GM21576 (cell line): ENCODE measurements around the gene MNT.
"Not testable (repeated sequence)": the region's sequence is repeated elsewhere in the genome, so short reads cannot be mapped to it uniquely, and the experiment has no call there.

Experiments used
- ATAC-seq: cut with Tn5 transposase; IDR thresholded peaks from one replicate; pipeline ENCODE4 v1.9.1; 2021; ENCODE audit warnings: mild to moderate bottlenecking, moderate library complexity; ENCODE audit not compliant: unreplicated experiment

The MNT gene

GRCh38 chr17:2400877-2401425 is at the start of gene MNT:
Gene MNT, minus strand, starts transcription at chr17:2401060. Its CDS starts 348 bp downstream, at chr17:2400712.
- peak; percentile 29 for ATAC-seq

GRCh38 chr17:2450016-2450650 is 49.3 kb upstream of the MNT start:
- no peak for ATAC-seq

- no peak for ATAC-seq
Observed at GRCh38 chr17:2449486-2449885, 48.6 kb upstream of the MNT start.

- not testable (repeated sequence) for ATAC-seq
Observed at GRCh38 chr17:2447479-2447878, 46.6 kb upstream of the MNT start.

GRCh38 chr17:2445638-2446037 is 44.8 kb upstream of the MNT start:
- ATAC-seq = no peak

GRCh38 chr17:2444382-2444781 is 43.5 kb upstream of the MNT start:
- ATAC-seq = no peak

- ATAC-seq = no peak
Observed at GRCh38 chr17:2442166-2442565, 41.3 kb upstream of the MNT start.

- no peak for ATAC-seq
Observed at GRCh38 chr17:2440930-2441329, 40.1 kb upstream of the MNT start.

- ATAC-seq = not testable (repeated sequence)
Observed at GRCh38 chr17:2439997-2440396, 39.1 kb upstream of the MNT start.

- ATAC-seq = no peak
Observed at GRCh38 chr17:2438823-2439222, 38.0 kb upstream of the MNT start.

- ATAC-seq = no peak
Observed at GRCh38 chr17:2436316-2436905, 35.6 kb upstream of the MNT start.

GRCh38 chr17:2435862-2436261 is 35.0 kb upstream of the MNT start:
- ATAC-seq = no peak

- no peak for ATAC-seq
Observed at GRCh38 chr17:2435181-2435741, 34.4 kb upstream of the MNT start.

GRCh38 chr17:2433696-2434095 is 32.8 kb upstream of the MNT start:
- no peak for ATAC-seq

- no peak for ATAC-seq
Observed at GRCh38 chr17:2427910-2428309, 27.1 kb upstream of the MNT start.

- ATAC-seq = no peak
Observed at GRCh38 chr17:2427215-2427614, 26.4 kb upstream of the MNT start.

GRCh38 chr17:2423271-2423670 is 22.4 kb upstream of the MNT start:
- ATAC-seq = no peak

GRCh38 chr17:2421315-2422147 is 20.7 kb upstream of the MNT start:
- no peak for ATAC-seq

- no peak for ATAC-seq
Observed at GRCh38 chr17:2420176-2420575, 19.3 kb upstream of the MNT start.

GRCh38 chr17:2419486-2419885 is 18.6 kb upstream of the MNT start:
- no peak for ATAC-seq

- ATAC-seq = no peak
Observed at GRCh38 chr17:2418572-2418971, 17.7 kb upstream of the MNT start.
